SK-N-MC (cell line): ENCODE data around the gene GAPDHS.

Source experiments
- EZH2 ChIP-seq: fragments of 200-600 bp; sonication (generic); IDR thresholded peaks from one replicate; pipeline ENCODE4 v1.6.1; 2017; ENCODE audit warnings: antibody characterized with exemption
- FOXP2 ChIP-seq: optimal IDR thresholded peaks from 2 replicates; pipeline ENCODE3; 2011; ENCODE audit warnings: mild to moderate bottlenecking, moderate library complexity; ENCODE audit not compliant: insufficient read depth; ENCODE audit errors: extremely low read length, control extremely low read depth
- POLR2AphosphoS5 ChIP-seq: IDR thresholded peaks from 2 replicates; pipeline ENCODE4 v1.6.1; 2012; ENCODE audit warnings: mild to moderate bottlenecking, low read depth, low read length, borderline replicate concordance

GRCh38 chr19:35559781-35560180 is 26.5 kb downstream of the GAPDHS start:
- no peak for TF ChIP-seq POLR2AphosphoS5
- no peak for TF ChIP-seq EZH2
- no peak for TF ChIP-seq FOXP2
